K562 (cell line): ENCODE measurements around the gene MDK. TPM values are rescaled to one million over a fixed set of nuclear protein-coding genes. Genes with fewer than 3 reads are reported as not detected.

Experiments used
- ATAC-seq: fragments of 200-7000 bp; cut with Tn5 transposase; 3 replicates; pipeline ENCODE4 v1.9.1; 2020; ENCODE audit warnings: moderate library complexity
- BruUV-seq: library from RNA; stranded (reverse); fragments of 400-500 nt; replicated peaks from 2 replicates; lab custom pipeline; 2021; lab: Mats Ljungman, UMichigan
- CTCF ChIA-PET: fragments of 300-600 bp; formaldehyde crosslinking; extraction: SDS; loops from one replicate; lab custom pipeline; 2021; ENCODE audit warnings: low intra/inter-chr PET ratio; lab: Yijun Ruan, JAX
- POLR2A ChIA-PET: fragments of 300-600, 350-650 bp; sonication (Branson Sonifier 250); formaldehyde crosslinking; extraction: SDS; loops from one replicate; lab custom pipeline; 2021; ENCODE audit warnings: antibody characterized with exemption, inconsistent platforms; lab: Yijun Ruan, JAX
- DNase-seq, 4 experiments: peaks; one replicate each; pipeline versions ENCODE4 v3.0.0 to v3.0.0-alpha.2; 2011 to 2018; ENCODE audit warnings: low spot score in 3 of 4, mixed read lengths in 3 of 4; ENCODE audit errors: extremely low read depth in 1 of 4
- FAIRE-seq: peaks from 2 replicates; lab custom pipeline; 2011; peaks lifted over from hg19 to GRCh38; lab: Jason Lieb, UNC
- H2AFZ ChIP-seq: 2 replicates; pipeline ENCODE4 v1.6.0; 2011; ENCODE audit warnings: low read depth, low read length, control low read depth, inconsistent platforms
- H3K27ac ChIP-seq: fragments of 200-600 bp; 3 replicates; pipeline ENCODE4 v1.8.0; 2011; ENCODE audit warnings: low read depth, mild to moderate bottlenecking, control low read depth, inconsistent platforms, low read length, moderate library complexity, mixed read lengths; ENCODE audit errors: extremely low read depth
- H3K27me3 ChIP-seq, 2 experiments: fragments of 300-600 bp in 1 of 2; 2 replicates in 1 of 2; 3 replicates in 1 of 2; pipeline versions ENCODE4 v1.6.0 to v1.8.0; 2011; ENCODE audit warnings: inconsistent platforms in 2 of 2, low read length in 2 of 2, mild to moderate bottlenecking in 1 of 2, mixed read lengths in 1 of 2, moderate library complexity in 1 of 2; ENCODE audit not compliant: control insufficient read depth in 2 of 2, insufficient read depth in 2 of 2
- H3K36me3 ChIP-seq: fragments of 300-600 bp; 3 replicates; pipeline ENCODE4 v1.8.0; 2011; ENCODE audit warnings: mild to moderate bottlenecking, low read length, inconsistent platforms; ENCODE audit not compliant: control insufficient read depth, insufficient read depth
- H3K4me1 ChIP-seq, 2 experiments: fragments of 200-600 bp in 1 of 2; replicated peaks in 1 of 2; 2 replicates in 1 of 2; 3 replicates in 1 of 2; pipeline versions ENCODE4 v1.5.1 to v1.8.0; 2011; ENCODE audit warnings: inconsistent platforms in 2 of 2, low read length in 2 of 2, mild to moderate bottlenecking in 1 of 2, mixed read lengths in 1 of 2, moderate library complexity in 1 of 2; ENCODE audit not compliant: control insufficient read depth in 2 of 2, insufficient read depth in 2 of 2
- H3K4me2 ChIP-seq: 2 replicates; pipeline ENCODE4 v1.6.1; 2011; ENCODE audit warnings: low read length, control low read depth, inconsistent platforms, mixed read lengths; ENCODE audit not compliant: insufficient read depth
- H3K4me3 ChIP-seq: fragments of 200-600 bp; sonication (generic), shearing (Covaris generic); 2 replicates; pipeline ENCODE4 v1.5.1; 2016; ENCODE audit warnings: control low read depth, inconsistent platforms
- H3K79me2 ChIP-seq: fragments of 200-600 bp; 3 replicates; pipeline ENCODE4 v1.8.0; 2011; ENCODE audit warnings: low read length, inconsistent platforms; ENCODE audit not compliant: control insufficient read depth, insufficient read depth
- H3K9ac ChIP-seq, 2 experiments: 2 replicates each; pipeline versions ENCODE4 v1.6.0 to v1.6.1; 2011; ENCODE audit warnings: low read depth in 2 of 2, low read length in 2 of 2, control low read depth in 1 of 2, inconsistent platforms in 1 of 2, mild to moderate bottlenecking in 1 of 2, mixed read lengths in 1 of 2; ENCODE audit not compliant: insufficient read depth in 1 of 2
- H3K9me1 ChIP-seq: one replicate; pipeline ENCODE4 v1.6.0; 2011; ENCODE audit warnings: inconsistent platforms, mild to moderate bottlenecking, low read length, moderate library complexity; ENCODE audit not compliant: control insufficient read depth, insufficient read depth
- H3K9me3 ChIP-seq: replicated peaks from 2 replicates; pipeline ENCODE4 v1.5.1; 2011; ENCODE audit warnings: low read depth, low read length, inconsistent platforms; ENCODE audit not compliant: control insufficient read depth, insufficient read depth
- H4K20me1 ChIP-seq: replicated peaks from 2 replicates; pipeline ENCODE4 v1.6.1; 2011; ENCODE audit warnings: low read length, inconsistent platforms, mixed read lengths; ENCODE audit not compliant: control insufficient read depth, insufficient read depth
- BMI1 ChIP-seq: fragments of 150-350 bp; IDR thresholded peaks from 2 replicates; pipeline ENCODE4 v1.6.1; 2014; ENCODE audit warnings: low read length
- EGR1 ChIP-seq: fragments of 450-650 bp; conservative IDR thresholded peaks from 2 replicates; pipeline ENCODE4 v1.6.1; 2017; ENCODE audit warnings: mild to moderate bottlenecking
- FOXA3 ChIP-seq, 2 experiments: fragments of 450-650 bp in 1 of 2; sonication (generic) in 1 of 2; formaldehyde crosslinking; IDR thresholded peaks in 1 of 2; conservative IDR thresholded peaks in 1 of 2; 2 replicates each; pipeline versions ENCODE4 v1.4.0 to v1.8.0; 2020 to 2022; ENCODE audit warnings: mild to moderate bottlenecking in 2 of 2, missing genetic modification reagents in 1 of 2
- WGBS: fragments of 100-300 bp; shearing (Covaris generic); methylation state at CpG from one replicate; pipeline ENCODE4 v1.1.6; 2016; ENCODE audit warnings: low coverage, mixed read lengths; ENCODE audit not compliant: insufficient coverage; ENCODE audit errors: missing lambda C conversion rate; 5-methylcytosine and 5-hydroxymethylcytosine counted together
- in situ Hi-C: fragments of 300-500 bp; cut with MboI; formaldehyde crosslinking; loops from 4 replicates; pipeline ENCODE4 v1.15.0; 2018; ENCODE audit warnings: inconsistent platforms, mixed read lengths
- intact Hi-C: fragments of 100-400 bp; cut with micrococcal nuclease; formaldehyde crosslinking; loops from 2 replicates; pipeline ENCODE4 v1.14.2; 2022
- polyA plus RNA-seq, 8 experiments: library from polyadenylated mRNA; depleted of rRNA in 4 of 8; stranded (reverse) in 5 of 8; unstranded in 3 of 8; fragments of >200 nt; fragmentation: Nextera tagmentation in 2 of 8; fragmentation: Illumina TruSeq in 1 of 8; extraction: Ambion mirVana in 2 of 8; extraction: Trizol in 1 of 8; gene quantifications; 2 replicates each; pipeline versions ENCODE4 v1.2.1 to v1.2.3, GENCODE V29; 2011 to 2014; ENCODE audit warnings: inconsistent platforms in 1 of 8, missing spikeins in 1 of 8
- total RNA-seq, 7 experiments: library from RNA; depleted of rRNA in 6 of 7; stranded (reverse); fragments of >200 nt in 6 of 7; fragmentation: Illumina TruSeq in 2 of 7; extraction: Trizol in 2 of 7; gene quantifications; 2 replicates each; pipeline versions ENCODE4 v1.2.1 to v1.2.3, GENCODE V29; 2011 to 2021; ENCODE audit warnings: low replicate concordance in 1 of 7
- TF ChIP-seq, protein P1 (sequence below): fragments of 450-650 bp; IDR thresholded peaks from 2 replicates; pipeline ENCODE4 v1.6.1; 2016
- TF ChIP-seq, protein P2 (sequence below): sonication (generic); formaldehyde crosslinking; IDR thresholded peaks from 2 replicates; pipeline ENCODE4 v1.8.1; 2023; ENCODE audit warnings: mild to moderate bottlenecking, missing genetic modification reagents
- TF ChIP-seq, protein P3 (sequence below): sonication (generic); formaldehyde crosslinking; IDR thresholded peaks from 2 replicates; pipeline ENCODE4 v1.8.0; 2023; ENCODE audit warnings: missing genetic modification reagents, mild to moderate bottlenecking, borderline replicate concordance

MDK gene
- total and polyA plus RNA-seq, 9 of the 15 experiments (the other 6 are each of a cell fraction or from before 2014, with no cell fraction given): 20.7 to 700 (median 350) TPM

DNA sequence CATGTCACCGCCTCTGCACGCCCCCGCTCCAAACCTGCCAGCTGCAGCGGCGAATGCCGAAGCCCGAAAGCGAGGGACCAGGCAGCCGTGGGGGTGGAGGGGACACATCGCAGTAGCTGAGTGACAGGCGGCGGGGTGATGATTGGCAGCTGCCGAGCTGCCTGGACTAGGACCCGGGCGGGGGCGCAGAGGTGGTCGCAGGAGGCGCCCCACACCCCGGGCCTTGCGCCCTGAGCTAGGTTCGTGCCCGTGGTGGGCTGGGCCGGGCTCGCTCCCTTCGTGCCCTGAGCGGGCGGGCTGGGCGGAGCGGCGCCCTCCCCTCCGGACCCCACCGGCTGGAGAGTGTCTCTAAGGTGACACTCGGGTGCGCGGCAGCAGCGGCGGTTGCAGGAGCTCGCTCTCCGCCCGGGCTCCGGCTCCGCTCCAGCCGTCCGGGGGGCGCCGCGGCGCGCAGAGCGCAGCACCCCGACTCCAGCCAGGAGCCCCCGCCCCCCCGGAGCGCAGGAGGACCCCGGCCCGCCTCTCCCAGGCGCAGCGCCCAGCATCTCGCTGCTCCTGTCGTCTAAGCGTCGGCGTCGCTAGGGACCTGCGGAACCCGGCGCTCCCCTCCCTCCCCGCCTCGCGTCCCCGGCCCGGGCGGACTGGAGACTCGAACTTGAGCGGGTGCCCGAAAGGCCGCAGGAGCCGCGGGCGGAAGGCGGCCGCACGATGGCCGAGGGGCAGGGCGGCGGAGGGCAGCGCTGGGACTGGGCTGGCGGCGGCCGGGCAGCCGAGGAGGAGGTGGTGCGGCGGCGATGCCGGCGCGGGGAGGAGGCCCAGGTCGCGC lies 48.7 kb upstream of the MDK start (continued):
- TF ChIP-seq BMI1 (no peak), EGR1 (peak; percentile 88), FOXA3 (CRISPR knock-in tag; conservative IDR thresholded peaks at IDR 0.05 in 1 of 2, IDR thresholded peaks at IDR 0.05 in 1 of 2) (no peak)
- TF ChIP-seq, protein P1, sequence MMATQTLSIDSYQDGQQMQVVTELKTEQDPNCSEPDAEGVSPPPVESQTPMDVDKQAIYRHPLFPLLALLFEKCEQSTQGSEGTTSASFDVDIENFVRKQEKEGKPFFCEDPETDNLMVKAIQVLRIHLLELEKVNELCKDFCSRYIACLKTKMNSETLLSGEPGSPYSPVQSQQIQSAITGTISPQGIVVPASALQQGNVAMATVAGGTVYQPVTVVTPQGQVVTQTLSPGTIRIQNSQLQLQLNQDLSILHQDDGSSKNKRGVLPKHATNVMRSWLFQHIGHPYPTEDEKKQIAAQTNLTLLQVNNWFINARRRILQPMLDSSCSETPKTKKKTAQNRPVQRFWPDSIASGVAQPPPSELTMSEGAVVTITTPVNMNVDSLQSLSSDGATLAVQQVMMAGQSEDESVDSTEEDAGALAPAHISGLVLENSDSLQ: peak; percentile 93
- TF ChIP-seq, all 486 proteins: peak for 6

DNA sequence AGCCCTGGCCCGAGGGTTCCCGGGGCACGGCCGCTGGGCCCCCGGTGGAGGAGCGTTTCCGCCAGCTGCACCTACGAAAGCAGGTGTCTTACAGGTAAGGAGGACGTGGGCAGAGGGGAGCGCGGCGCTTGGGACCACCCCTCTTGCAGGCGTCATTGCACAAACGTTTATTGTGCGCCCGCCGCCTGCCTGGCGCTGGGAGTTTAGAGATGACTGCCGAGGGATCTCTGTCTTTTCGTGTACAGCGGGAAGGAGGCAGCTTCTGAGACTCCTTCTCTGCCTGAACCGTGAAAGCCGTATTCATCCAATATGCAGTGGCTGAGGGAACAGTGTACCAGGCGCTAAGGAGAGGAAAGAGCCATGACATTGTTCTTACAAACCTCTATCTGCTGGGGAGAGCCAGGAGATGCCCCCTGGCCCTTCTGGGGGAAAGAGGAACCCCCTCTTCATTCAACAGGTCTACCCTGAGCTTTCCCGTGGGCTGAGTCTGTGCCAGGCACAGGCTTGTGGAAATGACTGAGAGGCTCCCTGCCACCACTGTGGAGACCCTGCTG lies 48.0 kb upstream of the MDK start:
- no peak overlapping the region for H3K4me2 ChIP-seq
- in situ Hi-C loops: no loop called here
- CTCF ChIA-PET: no interaction called here
- BruUV-seq: no TSS peak
- H3K4me1 ChIP-seq: peaks cover 16 to 37% of the 10 kb centered on the region in 2 experiments
- H2AFZ ChIP-seq: no peak overlapping the region
- no peaks in the 10 kb centered on the region for H3K36me3 ChIP-seq
- H3K79me2 ChIP-seq: no peaks in the 10 kb centered on the region
- POLR2A ChIA-PET: interaction anchor here (0.8 to 1.1 kb wide), 2 partner anchors 9 to 20 kb away, joined by 3 read pairs; no protein-coding TSS in a partner anchor
- no peak for ATAC-seq
- no peak for DNase-seq
- intact Hi-C loops: no loop called here
- no peak for FAIRE-seq
- peaks cover 36 to 63% of the 10 kb centered on the region in 2 experiments; a peak in 4 of 5 replicates for H3K27me3 ChIP-seq
- no peaks in the 10 kb centered on the region for H3K9me3 ChIP-seq
- TF ChIP-seq, protein P2, sequence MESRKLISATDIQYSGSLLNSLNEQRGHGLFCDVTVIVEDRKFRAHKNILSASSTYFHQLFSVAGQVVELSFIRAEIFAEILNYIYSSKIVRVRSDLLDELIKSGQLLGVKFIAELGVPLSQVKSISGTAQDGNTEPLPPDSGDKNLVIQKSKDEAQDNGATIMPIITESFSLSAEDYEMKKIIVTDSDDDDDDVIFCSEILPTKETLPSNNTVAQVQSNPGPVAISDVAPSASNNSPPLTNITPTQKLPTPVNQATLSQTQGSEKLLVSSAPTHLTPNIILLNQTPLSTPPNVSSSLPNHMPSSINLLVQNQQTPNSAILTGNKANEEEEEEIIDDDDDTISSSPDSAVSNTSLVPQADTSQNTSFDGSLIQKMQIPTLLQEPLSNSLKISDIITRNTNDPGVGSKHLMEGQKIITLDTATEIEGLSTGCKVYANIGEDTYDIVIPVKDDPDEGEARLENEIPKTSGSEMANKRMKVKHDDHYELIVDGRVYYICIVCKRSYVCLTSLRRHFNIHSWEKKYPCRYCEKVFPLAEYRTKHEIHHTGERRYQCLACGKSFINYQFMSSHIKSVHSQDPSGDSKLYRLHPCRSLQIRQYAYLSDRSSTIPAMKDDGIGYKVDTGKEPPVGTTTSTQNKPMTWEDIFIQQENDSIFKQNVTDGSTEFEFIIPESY: peak; percentile 62; the same call in 1 of the 2 replicates
- TF ChIP-seq, protein P3, sequence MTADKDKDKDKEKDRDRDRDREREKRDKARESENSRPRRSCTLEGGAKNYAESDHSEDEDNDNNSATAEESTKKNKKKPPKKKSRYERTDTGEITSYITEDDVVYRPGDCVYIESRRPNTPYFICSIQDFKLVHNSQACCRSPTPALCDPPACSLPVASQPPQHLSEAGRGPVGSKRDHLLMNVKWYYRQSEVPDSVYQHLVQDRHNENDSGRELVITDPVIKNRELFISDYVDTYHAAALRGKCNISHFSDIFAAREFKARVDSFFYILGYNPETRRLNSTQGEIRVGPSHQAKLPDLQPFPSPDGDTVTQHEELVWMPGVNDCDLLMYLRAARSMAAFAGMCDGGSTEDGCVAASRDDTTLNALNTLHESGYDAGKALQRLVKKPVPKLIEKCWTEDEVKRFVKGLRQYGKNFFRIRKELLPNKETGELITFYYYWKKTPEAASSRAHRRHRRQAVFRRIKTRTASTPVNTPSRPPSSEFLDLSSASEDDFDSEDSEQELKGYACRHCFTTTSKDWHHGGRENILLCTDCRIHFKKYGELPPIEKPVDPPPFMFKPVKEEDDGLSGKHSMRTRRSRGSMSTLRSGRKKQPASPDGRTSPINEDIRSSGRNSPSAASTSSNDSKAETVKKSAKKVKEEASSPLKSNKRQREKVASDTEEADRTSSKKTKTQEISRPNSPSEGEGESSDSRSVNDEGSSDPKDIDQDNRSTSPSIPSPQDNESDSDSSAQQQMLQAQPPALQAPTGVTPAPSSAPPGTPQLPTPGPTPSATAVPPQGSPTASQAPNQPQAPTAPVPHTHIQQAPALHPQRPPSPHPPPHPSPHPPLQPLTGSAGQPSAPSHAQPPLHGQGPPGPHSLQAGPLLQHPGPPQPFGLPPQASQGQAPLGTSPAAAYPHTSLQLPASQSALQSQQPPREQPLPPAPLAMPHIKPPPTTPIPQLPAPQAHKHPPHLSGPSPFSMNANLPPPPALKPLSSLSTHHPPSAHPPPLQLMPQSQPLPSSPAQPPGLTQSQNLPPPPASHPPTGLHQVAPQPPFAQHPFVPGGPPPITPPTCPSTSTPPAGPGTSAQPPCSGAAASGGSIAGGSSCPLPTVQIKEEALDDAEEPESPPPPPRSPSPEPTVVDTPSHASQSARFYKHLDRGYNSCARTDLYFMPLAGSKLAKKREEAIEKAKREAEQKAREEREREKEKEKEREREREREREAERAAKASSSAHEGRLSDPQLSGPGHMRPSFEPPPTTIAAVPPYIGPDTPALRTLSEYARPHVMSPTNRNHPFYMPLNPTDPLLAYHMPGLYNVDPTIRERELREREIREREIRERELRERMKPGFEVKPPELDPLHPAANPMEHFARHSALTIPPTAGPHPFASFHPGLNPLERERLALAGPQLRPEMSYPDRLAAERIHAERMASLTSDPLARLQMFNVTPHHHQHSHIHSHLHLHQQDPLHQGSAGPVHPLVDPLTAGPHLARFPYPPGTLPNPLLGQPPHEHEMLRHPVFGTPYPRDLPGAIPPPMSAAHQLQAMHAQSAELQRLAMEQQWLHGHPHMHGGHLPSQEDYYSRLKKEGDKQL: no peak
- TF ChIP-seq, all 486 proteins: peak for 1
- Histone ChIP-seq H3K27ac (no peak overlapping the region), H3K9me1 (no peaks in the 10 kb centered on the region), H3K4me3 (no peak overlapping the region), H4K20me1 (peaks cover 3% of the 10 kb centered on the region; the same call in 1 of the 2 replicates), H3K9ac (no peak overlapping the region)
- 52% methylated on average over 17 of the region's 25 CpGs for WGBS
